Measurements from ENCODE around the gene MTMR10.

Gene MTMR10

DNA sequence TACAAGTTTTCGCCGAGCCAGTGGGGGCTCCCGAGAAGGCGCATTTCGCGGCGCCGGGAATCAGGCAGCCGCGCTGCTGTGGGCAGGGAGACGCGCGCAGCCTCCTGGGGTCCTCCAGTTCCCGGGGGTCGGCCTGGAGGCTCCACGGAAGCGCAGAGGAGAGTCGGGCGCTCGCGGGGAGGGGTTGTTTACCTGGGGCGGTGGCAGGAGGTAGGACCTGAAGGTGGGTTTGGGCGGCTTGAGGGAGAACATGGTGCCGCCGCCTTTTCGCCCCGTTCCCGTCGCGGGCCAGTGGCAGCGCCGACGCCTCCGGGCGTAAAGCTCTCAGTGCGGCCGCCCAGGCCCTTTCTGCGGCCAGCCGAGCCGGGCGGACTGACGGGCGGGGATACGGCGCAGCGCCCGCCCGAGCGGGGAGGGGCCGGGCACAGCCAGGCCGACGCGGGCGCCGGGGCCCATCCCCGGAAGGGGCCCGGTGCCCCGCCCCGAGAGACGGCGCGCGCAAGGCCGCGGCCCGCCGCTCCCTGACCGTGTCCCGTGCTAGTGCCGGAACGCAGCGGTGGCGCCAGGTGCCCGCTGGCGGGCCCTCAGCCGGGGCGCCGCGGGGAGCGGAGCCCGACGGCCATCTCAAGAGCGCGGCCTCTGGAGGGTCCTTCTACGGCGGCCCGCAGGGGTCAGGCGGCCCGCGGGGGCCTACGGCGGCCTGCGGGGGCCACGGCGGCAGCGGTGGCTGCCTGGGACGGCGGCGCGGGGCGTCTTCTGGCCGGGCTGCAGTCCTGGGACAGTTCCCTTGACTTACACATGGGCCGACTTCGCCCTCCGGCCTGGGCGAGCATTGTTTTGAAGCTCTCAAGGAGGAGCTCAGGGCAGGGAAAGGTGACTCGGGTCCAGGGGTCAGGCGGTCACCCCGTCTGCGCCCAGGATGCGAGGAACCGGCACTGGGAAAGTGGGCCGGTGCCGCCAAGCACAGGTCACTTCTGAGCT, at the start of gene MTMR10:
Gene MTMR10 (minus strand): TSS at position 374 of the 981 bp plus-strand sequence. CDS start 122 bp downstream, at position 252.
- Histone ChIP-seq H3K36me3 (ENCODE audit: control insufficient read depth, insufficient read depth, low read length) (no peaks in the 10 kb centered on the region), H3K9me3 (ENCODE audit: control insufficient read depth, low read length) (no peaks in the 10 kb centered on the region), H3K4me1 (ENCODE audit: control insufficient read depth, insufficient read depth, low read length) (peaks cover 12% of the 10 kb centered on the region), H3K27me3 (ENCODE audit: control insufficient read depth, insufficient read depth, low read length) (no peaks in the 10 kb centered on the region), H3K4me3 (ENCODE audit: low read length) (peak within 1 kb of the TSS; percentile 94), H3K9ac (ENCODE audit: low read length) (peak within 1 kb of the TSS; percentile 100)

DNA sequence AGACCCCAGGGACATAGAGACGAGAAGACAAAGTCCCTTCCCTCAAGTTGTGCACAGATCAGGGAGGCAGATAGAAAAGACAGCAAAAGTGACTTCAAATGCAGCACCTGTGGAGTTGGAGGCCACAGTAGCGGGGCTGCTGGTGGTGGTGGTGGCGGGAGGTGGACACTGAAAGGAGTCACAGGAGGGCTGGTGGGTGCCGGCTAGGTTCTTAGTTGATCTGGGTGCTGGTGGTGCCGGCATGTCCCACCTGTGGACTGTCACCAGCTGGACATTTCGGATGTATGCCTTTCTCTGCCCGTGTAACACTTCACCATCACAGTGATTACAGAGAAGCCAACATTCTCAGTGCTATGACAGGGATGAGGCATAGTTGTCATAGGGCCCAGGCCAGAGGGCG, 49.2 kb upstream of the MTMR10 start:
- Histone ChIP-seq H3K9ac (ENCODE audit: low read length) (no peak overlapping the region), H3K36me3 (ENCODE audit: control insufficient read depth, insufficient read depth, low read length) (no peaks in the 10 kb centered on the region), H3K9me3 (ENCODE audit: control insufficient read depth, low read length) (no peaks in the 10 kb centered on the region), H3K4me3 (ENCODE audit: low read length) (no peak overlapping the region), H3K27me3 (ENCODE audit: control insufficient read depth, insufficient read depth, low read length) (no peaks in the 10 kb centered on the region), H3K4me1 (ENCODE audit: control insufficient read depth, insufficient read depth, low read length) (no peaks in the 10 kb centered on the region)

DNA sequence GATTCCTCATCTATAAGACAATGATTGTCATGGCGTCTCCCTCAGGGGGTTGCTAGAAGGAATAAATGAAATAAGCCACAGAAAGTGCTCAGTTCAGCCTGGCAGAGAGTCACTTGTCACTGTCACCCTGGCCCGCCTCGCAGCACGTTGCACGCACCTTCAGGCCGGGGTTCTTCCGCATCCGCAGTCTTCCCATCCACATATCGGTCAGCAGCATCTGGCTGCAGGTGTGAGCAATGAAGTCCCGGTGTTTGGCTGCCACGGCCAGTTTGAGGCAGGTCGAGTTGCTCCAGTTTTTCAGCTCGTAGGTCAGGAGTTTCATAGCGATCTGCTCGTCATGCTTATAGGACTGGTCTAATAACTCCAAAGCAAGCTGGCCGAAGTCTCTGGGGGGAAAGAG, 48.5 kb upstream of the MTMR10 start:
- H3K4me1 ChIP-seq (ENCODE audit: control insufficient read depth, insufficient read depth, low read length) = no peaks in the 10 kb centered on the region
- H3K36me3 ChIP-seq (ENCODE audit: control insufficient read depth, insufficient read depth, low read length) = no peaks in the 10 kb centered on the region
- no peaks in the 10 kb centered on the region for H3K27me3 ChIP-seq (ENCODE audit: control insufficient read depth, insufficient read depth, low read length)
- no peak overlapping the region for H3K4me3 ChIP-seq (ENCODE audit: low read length)
- H3K9ac ChIP-seq (ENCODE audit: low read length) = no peak overlapping the region
- no peaks in the 10 kb centered on the region for H3K9me3 ChIP-seq (ENCODE audit: control insufficient read depth, low read length)

GRCh38 chr15:31037731-31038477, 46.5 kb upstream of the MTMR10 start:
- no peaks in the 10 kb centered on the region for H3K36me3 ChIP-seq (ENCODE audit: control insufficient read depth, insufficient read depth, low read length)
- no peaks in the 10 kb centered on the region for H3K4me1 ChIP-seq (ENCODE audit: control insufficient read depth, insufficient read depth, low read length)
- no peak overlapping the region for H3K4me3 ChIP-seq (ENCODE audit: low read length)
- no peak overlapping the region for H3K9ac ChIP-seq (ENCODE audit: low read length)
- H3K9me3 ChIP-seq (ENCODE audit: control insufficient read depth, low read length) = no peaks in the 10 kb centered on the region
- no peaks in the 10 kb centered on the region for H3K27me3 ChIP-seq (ENCODE audit: control insufficient read depth, insufficient read depth, low read length)

DNA sequence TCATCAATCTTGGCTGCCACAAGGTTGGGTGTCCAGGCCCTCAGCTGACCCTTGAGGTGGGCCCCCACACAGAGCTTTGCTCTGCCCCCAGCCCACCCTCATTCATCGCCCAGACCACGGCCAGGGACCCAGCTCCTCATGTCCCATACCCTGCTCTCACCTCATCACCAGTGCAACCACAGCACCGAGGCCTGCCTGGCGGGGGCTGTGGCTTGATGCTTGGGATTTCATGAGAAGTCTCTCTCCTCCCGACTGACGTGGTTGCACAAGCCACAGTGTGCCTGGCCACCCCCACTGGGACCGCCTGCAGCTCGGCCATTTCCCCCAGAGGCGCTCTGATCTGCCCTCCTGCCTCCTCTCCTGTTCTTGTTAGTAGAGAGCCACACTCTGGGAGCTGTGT, 45.4 kb upstream of the MTMR10 start:
- Histone ChIP-seq H3K27me3 (ENCODE audit: control insufficient read depth, insufficient read depth, low read length) (no peaks in the 10 kb centered on the region), H3K9ac (ENCODE audit: low read length) (no peak overlapping the region), H3K4me3 (ENCODE audit: low read length) (no peak overlapping the region), H3K36me3 (ENCODE audit: control insufficient read depth, insufficient read depth, low read length) (no peaks in the 10 kb centered on the region), H3K4me1 (ENCODE audit: control insufficient read depth, insufficient read depth, low read length) (no peaks in the 10 kb centered on the region), H3K9me3 (ENCODE audit: control insufficient read depth, low read length) (no peaks in the 10 kb centered on the region)

- no peaks in the 10 kb centered on the region for H3K4me1 ChIP-seq (ENCODE audit: control insufficient read depth, insufficient read depth, low read length)
- H3K4me3 ChIP-seq (ENCODE audit: low read length) = no peak overlapping the region
Observed at GRCh38 chr15:31035610-31036009, 44.2 kb upstream of the MTMR10 start.

DNA sequence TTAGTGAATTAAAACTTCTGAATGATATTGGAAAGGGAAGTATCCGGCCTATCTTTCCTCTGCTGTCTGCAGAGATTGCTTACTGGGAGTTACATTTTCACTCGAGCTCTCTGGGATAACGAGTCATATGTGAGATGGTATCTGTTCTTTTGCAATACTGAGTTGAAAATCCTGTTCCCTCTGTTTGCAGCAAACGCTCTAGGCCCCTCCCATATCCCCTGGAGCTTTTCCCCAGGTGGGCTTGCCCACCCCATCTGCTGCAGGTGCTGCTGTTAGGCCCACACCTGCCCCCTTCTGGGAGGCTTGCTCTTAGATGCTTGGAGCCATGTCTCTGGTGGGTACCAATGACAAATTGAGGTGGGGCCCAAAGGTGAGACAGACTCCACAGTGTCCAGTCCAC, 42.7 kb upstream of the MTMR10 start:
- Histone ChIP-seq H3K9ac (ENCODE audit: low read length) (no peak overlapping the region), H3K4me3 (ENCODE audit: low read length) (no peak overlapping the region), H3K9me3 (ENCODE audit: control insufficient read depth, low read length) (no peaks in the 10 kb centered on the region)

More at GRCh38 chr15:31035610-31036009, 44.2 kb upstream of the MTMR10 start:
- no peaks in the 10 kb centered on the region for H3K36me3 ChIP-seq (ENCODE audit: control insufficient read depth, insufficient read depth, low read length)
- H3K9me3 ChIP-seq (ENCODE audit: control insufficient read depth, low read length) = no peaks in the 10 kb centered on the region
- no peak overlapping the region for H3K9ac ChIP-seq (ENCODE audit: low read length)
- H3K27me3 ChIP-seq (ENCODE audit: control insufficient read depth, insufficient read depth, low read length) = no peaks in the 10 kb centered on the region

DNA sequence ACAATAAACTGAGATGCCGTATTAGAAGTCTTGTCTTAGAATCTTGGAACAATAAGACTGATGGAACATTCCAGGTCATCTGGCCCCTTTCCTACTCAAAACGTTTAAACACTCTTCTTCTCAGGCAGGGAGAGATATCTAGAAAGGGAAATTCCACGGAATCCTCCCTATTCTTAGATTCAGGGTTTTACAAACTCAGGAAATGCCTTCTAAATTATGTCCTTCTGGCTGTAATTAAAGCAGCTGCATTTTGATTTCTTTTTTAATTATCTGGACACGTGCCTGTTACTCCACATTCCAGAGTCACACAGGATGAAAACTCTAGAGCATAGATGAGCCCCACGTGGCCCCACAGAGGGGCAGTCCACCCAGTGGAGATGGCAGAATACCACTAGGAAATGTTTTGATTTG, 41.5 kb upstream of the MTMR10 start:
- Histone ChIP-seq H3K4me3 (ENCODE audit: low read length) (no peak overlapping the region), H3K36me3 (ENCODE audit: control insufficient read depth, insufficient read depth, low read length) (no peaks in the 10 kb centered on the region), H3K27me3 (ENCODE audit: control insufficient read depth, insufficient read depth, low read length) (no peaks in the 10 kb centered on the region), H3K4me1 (ENCODE audit: control insufficient read depth, insufficient read depth, low read length) (no peaks in the 10 kb centered on the region), H3K9me3 (ENCODE audit: control insufficient read depth, low read length) (no peaks in the 10 kb centered on the region), H3K9ac (ENCODE audit: low read length) (no peak overlapping the region)

More for the DNA sequence above, 42.7 kb upstream of the MTMR10 start:
- Histone ChIP-seq H3K27me3 (ENCODE audit: control insufficient read depth, insufficient read depth, low read length) (no peaks in the 10 kb centered on the region), H3K36me3 (ENCODE audit: control insufficient read depth, insufficient read depth, low read length) (no peaks in the 10 kb centered on the region), H3K4me1 (ENCODE audit: control insufficient read depth, insufficient read depth, low read length) (no peaks in the 10 kb centered on the region)

GRCh38 chr15:31031471-31032067, 40.1 kb upstream of the MTMR10 start:
- no peak overlapping the region for H3K4me3 ChIP-seq (ENCODE audit: low read length)
- no peak overlapping the region for H3K9ac ChIP-seq (ENCODE audit: low read length)
- no peaks in the 10 kb centered on the region for H3K9me3 ChIP-seq (ENCODE audit: control insufficient read depth, low read length)
- H3K4me1 ChIP-seq (ENCODE audit: control insufficient read depth, insufficient read depth, low read length) = no peaks in the 10 kb centered on the region
- no peaks in the 10 kb centered on the region for H3K36me3 ChIP-seq (ENCODE audit: control insufficient read depth, insufficient read depth, low read length)
- no peaks in the 10 kb centered on the region for H3K27me3 ChIP-seq (ENCODE audit: control insufficient read depth, insufficient read depth, low read length)

- Histone ChIP-seq H3K4me1 (ENCODE audit: control insufficient read depth, insufficient read depth, low read length) (no peaks in the 10 kb centered on the region), H3K36me3 (ENCODE audit: control insufficient read depth, insufficient read depth, low read length) (no peaks in the 10 kb centered on the region), H3K9me3 (ENCODE audit: control insufficient read depth, low read length) (no peaks in the 10 kb centered on the region), H3K27me3 (ENCODE audit: control insufficient read depth, insufficient read depth, low read length) (no peaks in the 10 kb centered on the region), H3K4me3 (ENCODE audit: low read length) (no peak overlapping the region), H3K9ac (ENCODE audit: low read length) (no peak overlapping the region)
Observed at GRCh38 chr15:31027910-31028578, 36.6 kb upstream of the MTMR10 start.

DNA sequence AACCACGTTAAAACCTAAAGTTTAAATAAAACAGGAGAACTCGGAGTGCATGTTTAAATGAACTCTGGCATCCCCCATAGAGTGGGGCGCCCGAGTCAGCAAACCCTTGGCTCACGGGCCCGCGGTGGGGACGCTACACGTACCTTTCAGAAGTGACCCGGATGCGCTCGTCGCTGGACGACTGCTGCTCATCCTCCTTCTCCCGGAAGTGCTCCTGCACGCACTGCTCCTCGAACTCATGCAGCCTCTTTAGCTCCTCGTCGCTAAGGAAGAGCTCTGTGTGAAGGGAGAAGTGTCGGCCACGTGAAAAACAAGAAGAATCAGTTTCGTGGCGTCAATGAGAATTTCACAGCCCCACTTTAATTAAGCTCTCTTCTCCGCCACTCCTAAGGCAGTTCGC, 34.6 kb upstream of the MTMR10 start:
- no peak overlapping the region for H3K9ac ChIP-seq (ENCODE audit: low read length)

More for the DNA sequence above, 34.6 kb upstream of the MTMR10 start:
- H3K27me3 ChIP-seq (ENCODE audit: control insufficient read depth, insufficient read depth, low read length) = no peaks in the 10 kb centered on the region
- no peak overlapping the region for H3K4me3 ChIP-seq (ENCODE audit: low read length)
- no peaks in the 10 kb centered on the region for H3K9me3 ChIP-seq (ENCODE audit: control insufficient read depth, low read length)
- no peaks in the 10 kb centered on the region for H3K36me3 ChIP-seq (ENCODE audit: control insufficient read depth, insufficient read depth, low read length)
- no peaks in the 10 kb centered on the region for H3K4me1 ChIP-seq (ENCODE audit: control insufficient read depth, insufficient read depth, low read length)
